ENCODE results near the gene SLC1A3.

Gene SLC1A3

DNA sequence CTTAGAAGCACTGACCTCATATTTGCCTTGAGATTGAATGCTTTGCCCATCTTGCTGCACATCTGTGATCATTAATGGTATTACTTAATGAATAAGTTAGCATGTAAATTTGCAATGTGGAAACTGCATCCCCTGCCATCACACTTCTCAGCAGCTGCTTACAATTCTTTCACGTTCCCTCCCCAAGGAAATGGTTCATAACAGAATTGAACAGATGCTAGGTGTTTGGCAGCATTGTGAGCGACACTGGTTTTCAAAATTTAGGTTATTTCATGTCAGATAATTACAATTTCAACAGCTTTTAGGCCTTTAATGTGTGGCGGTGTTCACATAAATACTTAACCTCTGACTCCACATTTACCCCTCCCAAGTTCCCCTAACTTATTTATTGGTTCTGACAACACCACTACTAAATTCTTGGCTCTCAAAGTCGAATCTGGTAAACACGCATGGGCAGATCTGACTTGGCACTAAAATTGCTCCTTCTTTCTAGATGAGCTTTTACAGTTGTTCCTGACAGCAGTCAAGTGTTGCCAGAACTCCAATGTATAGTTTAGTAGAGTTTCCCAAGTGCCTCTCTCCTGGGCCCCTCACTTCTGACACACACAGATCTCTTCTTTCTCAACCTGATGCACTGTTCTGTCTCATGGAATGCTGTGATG lies 46.8 kb downstream of the SLC1A3 start:
- no peaks in the 10 kb centered on the region for H3K9me2 ChIP-seq (replicated peaks; ENCODE audit: insufficient read depth, low read length)
- no peaks in the 10 kb centered on the region for H3F3A ChIP-seq (ENCODE audit: insufficient read depth, low read length)
- TF ChIP-seq EZH2 (optimal IDR thresholded peaks at IDR 0.05; ENCODE audit: low read depth, low read length), result no peak
- no peaks in the 10 kb centered on the region for H3K36me3 ChIP-seq (replicated peaks; ENCODE audit: insufficient read depth, low read length)
- no peaks in the 10 kb centered on the region for H3K79me2 ChIP-seq (ENCODE audit: low read length)
- no peak for DNase-seq
- H3K9me3 ChIP-seq (replicated peaks; ENCODE audit: insufficient read depth, low read length), result no peaks in the 10 kb centered on the region
- H3K4me1 ChIP-seq (ENCODE audit: low read length), result no peaks in the 10 kb centered on the region
- no peak overlapping the region for H2AFZ ChIP-seq (ENCODE audit: low read length)
- no peak overlapping the region for H3K27ac ChIP-seq (ENCODE audit: low read length)
- H3K4me3 ChIP-seq (ENCODE audit: low read length), result no peak overlapping the region
- no peak overlapping the region for H3K4me2 ChIP-seq (ENCODE audit: low read depth, low read length)
- no peaks in the 10 kb centered on the region for H4K20me1 ChIP-seq (ENCODE audit: insufficient read depth, low read length)
- H3K27me3 ChIP-seq (replicated peaks; ENCODE audit: insufficient read depth, low read length), result no peaks in the 10 kb centered on the region
- no peak overlapping the region for H3K9ac ChIP-seq (ENCODE audit: low read length)

DNA sequence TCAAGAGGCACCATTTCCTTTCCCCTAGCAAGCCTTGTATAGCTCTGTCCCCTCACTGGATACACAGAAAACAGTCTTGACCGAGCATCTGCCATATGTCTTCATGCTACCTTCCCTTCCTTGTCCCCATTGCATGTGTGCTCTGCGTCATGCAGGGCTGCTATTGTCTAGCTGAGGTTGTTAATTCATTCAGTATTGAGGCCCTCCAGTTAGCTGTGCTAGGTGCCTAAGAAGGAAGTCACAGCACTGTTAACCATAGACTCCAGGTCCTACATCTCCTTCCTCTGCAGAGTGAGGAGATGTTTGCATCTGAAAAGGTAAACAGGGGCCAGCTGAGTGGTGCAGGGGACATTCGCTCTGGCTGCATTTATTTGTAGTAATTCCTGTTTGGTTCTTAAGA lies 48.2 kb downstream of the SLC1A3 start:
- no peaks in the 10 kb centered on the region for H3K4me1 ChIP-seq (ENCODE audit: low read length)
- no peak overlapping the region for H3K4me2 ChIP-seq (ENCODE audit: low read depth, low read length)
- DNase-seq, result no peak
- H3K9me2 ChIP-seq (replicated peaks; ENCODE audit: insufficient read depth, low read length), result no peaks in the 10 kb centered on the region
- no peaks in the 10 kb centered on the region for H3K9me3 ChIP-seq (replicated peaks; ENCODE audit: insufficient read depth, low read length)
- H3K36me3 ChIP-seq (replicated peaks; ENCODE audit: insufficient read depth, low read length), result no peaks in the 10 kb centered on the region
- no peak overlapping the region for H3K4me3 ChIP-seq (ENCODE audit: low read length)
- no peaks in the 10 kb centered on the region for H3K79me2 ChIP-seq (ENCODE audit: low read length)
- no peak overlapping the region for H2AFZ ChIP-seq (ENCODE audit: low read length)
- no peak overlapping the region for H3K27ac ChIP-seq (ENCODE audit: low read length)
- no peaks in the 10 kb centered on the region for H3K27me3 ChIP-seq (replicated peaks; ENCODE audit: insufficient read depth, low read length)
- H3K9ac ChIP-seq (ENCODE audit: low read length), result no peak overlapping the region
- TF ChIP-seq EZH2phosphoT487 (IDR thresholded peaks at IDR 0.05; ENCODE audit: low read length) (no peak), EZH2 (optimal IDR thresholded peaks at IDR 0.05; ENCODE audit: low read depth, low read length) (no peak)
- TF ChIP-seq, protein P1, sequence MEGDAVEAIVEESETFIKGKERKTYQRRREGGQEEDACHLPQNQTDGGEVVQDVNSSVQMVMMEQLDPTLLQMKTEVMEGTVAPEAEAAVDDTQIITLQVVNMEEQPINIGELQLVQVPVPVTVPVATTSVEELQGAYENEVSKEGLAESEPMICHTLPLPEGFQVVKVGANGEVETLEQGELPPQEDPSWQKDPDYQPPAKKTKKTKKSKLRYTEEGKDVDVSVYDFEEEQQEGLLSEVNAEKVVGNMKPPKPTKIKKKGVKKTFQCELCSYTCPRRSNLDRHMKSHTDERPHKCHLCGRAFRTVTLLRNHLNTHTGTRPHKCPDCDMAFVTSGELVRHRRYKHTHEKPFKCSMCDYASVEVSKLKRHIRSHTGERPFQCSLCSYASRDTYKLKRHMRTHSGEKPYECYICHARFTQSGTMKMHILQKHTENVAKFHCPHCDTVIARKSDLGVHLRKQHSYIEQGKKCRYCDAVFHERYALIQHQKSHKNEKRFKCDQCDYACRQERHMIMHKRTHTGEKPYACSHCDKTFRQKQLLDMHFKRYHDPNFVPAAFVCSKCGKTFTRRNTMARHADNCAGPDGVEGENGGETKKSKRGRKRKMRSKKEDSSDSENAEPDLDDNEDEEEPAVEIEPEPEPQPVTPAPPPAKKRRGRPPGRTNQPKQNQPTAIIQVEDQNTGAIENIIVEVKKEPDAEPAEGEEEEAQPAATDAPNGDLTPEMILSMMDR (IDR thresholded peaks at IDR 0.05; ENCODE audit: low read length), result no peak
- no peaks in the 10 kb centered on the region for H4K20me1 ChIP-seq (ENCODE audit: insufficient read depth, low read length)
- no peaks in the 10 kb centered on the region for H3F3A ChIP-seq (ENCODE audit: insufficient read depth, low read length)

DNA sequence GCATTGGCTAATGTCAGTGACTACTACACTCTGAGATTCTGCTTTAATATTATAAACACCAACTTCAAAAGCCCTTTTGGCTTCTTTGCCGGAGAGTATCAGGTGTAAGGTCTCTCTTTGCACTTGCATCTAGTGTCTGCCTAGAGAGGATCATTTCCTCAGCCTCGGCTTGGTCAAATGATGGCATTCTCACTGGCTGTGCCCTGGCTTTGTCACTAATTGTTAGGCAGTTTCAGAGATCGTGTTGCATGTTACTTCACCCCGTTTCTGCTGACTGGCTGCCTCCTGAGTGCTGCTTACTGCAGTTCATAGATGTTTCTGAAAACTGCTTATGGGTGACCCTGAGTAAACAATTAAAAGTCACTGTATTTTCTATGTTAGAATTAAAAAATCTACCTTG lies 48.8 kb downstream of the SLC1A3 start:
- Histone ChIP-seq H3F3A (ENCODE audit: insufficient read depth, low read length) (no peaks in the 10 kb centered on the region), H3K27me3 (replicated peaks; ENCODE audit: insufficient read depth, low read length) (no peaks in the 10 kb centered on the region), H3K4me2 (ENCODE audit: low read depth, low read length) (no peak overlapping the region), H3K9me2 (replicated peaks; ENCODE audit: insufficient read depth, low read length) (no peaks in the 10 kb centered on the region), H3K27ac (ENCODE audit: low read length) (no peak overlapping the region), H3K9ac (ENCODE audit: low read length) (no peak overlapping the region), H3K4me3 (ENCODE audit: low read length) (no peak overlapping the region), H3K36me3 (replicated peaks; ENCODE audit: insufficient read depth, low read length) (no peaks in the 10 kb centered on the region), H2AFZ (ENCODE audit: low read length) (no peak overlapping the region), H3K79me2 (ENCODE audit: low read length) (no peaks in the 10 kb centered on the region), H3K9me3 (replicated peaks; ENCODE audit: insufficient read depth, low read length) (no peaks in the 10 kb centered on the region), H4K20me1 (ENCODE audit: insufficient read depth, low read length) (no peaks in the 10 kb centered on the region), H3K4me1 (ENCODE audit: low read length) (no peaks in the 10 kb centered on the region)
- no peak for DNase-seq
- TF ChIP-seq, protein P1 (IDR thresholded peaks at IDR 0.05; ENCODE audit: low read length), result no peak
- no peak for TF ChIP-seq EZH2 (optimal IDR thresholded peaks at IDR 0.05; ENCODE audit: low read depth, low read length)
- no peak for TF ChIP-seq EZH2phosphoT487 (IDR thresholded peaks at IDR 0.05; ENCODE audit: low read length)

GRCh38 chr5:36656556-36656955 lies 50.1 kb downstream of the SLC1A3 start:
- no peak overlapping the region for H3K9ac ChIP-seq (ENCODE audit: low read length)
- H3K36me3 ChIP-seq (replicated peaks; ENCODE audit: insufficient read depth, low read length), result no peaks in the 10 kb centered on the region
- no peak overlapping the region for H2AFZ ChIP-seq (ENCODE audit: low read length)
- TF ChIP-seq, protein P1 (IDR thresholded peaks at IDR 0.05; ENCODE audit: low read length), result no peak
- no peak for TF ChIP-seq EZH2 (optimal IDR thresholded peaks at IDR 0.05; ENCODE audit: low read depth, low read length)
- TF ChIP-seq EZH2phosphoT487 (IDR thresholded peaks at IDR 0.05; ENCODE audit: low read length), result no peak
- H3K27me3 ChIP-seq (replicated peaks; ENCODE audit: insufficient read depth, low read length), result no peaks in the 10 kb centered on the region
- DNase-seq, result no peak
- no peak overlapping the region for H3K4me3 ChIP-seq (ENCODE audit: low read length)
- no peaks in the 10 kb centered on the region for H3K4me1 ChIP-seq (ENCODE audit: low read length)
- no peak overlapping the region for H3K27ac ChIP-seq (ENCODE audit: low read length)
- H3K4me2 ChIP-seq (ENCODE audit: low read depth, low read length), result no peak overlapping the region
- H3K9me2 ChIP-seq (replicated peaks; ENCODE audit: insufficient read depth, low read length), result no peaks in the 10 kb centered on the region
- H4K20me1 ChIP-seq (ENCODE audit: insufficient read depth, low read length), result no peaks in the 10 kb centered on the region
- H3F3A ChIP-seq (ENCODE audit: insufficient read depth, low read length), result no peaks in the 10 kb centered on the region
- no peaks in the 10 kb centered on the region for H3K9me3 ChIP-seq (replicated peaks; ENCODE audit: insufficient read depth, low read length)
- no peaks in the 10 kb centered on the region for H3K79me2 ChIP-seq (ENCODE audit: low read length)
